CD1c-positive myeloid dendritic cell (primary cell): ENCODE data around the gene PTGFRN.
A peak's percentile ranks its signal among the peaks of the same experiment; 100 is the strongest.
"Not testable (repeated sequence)": the region's sequence is repeated elsewhere in the genome, so short reads cannot be mapped to it uniquely, and the experiment has no call there.

ENCODE experiments used
- DNase-seq: peaks from one replicate; pipeline ENCODE4 v3.0.0-alpha.2; 2016; ENCODE audit errors: extremely low spot score

PTGFRN gene

DNA sequence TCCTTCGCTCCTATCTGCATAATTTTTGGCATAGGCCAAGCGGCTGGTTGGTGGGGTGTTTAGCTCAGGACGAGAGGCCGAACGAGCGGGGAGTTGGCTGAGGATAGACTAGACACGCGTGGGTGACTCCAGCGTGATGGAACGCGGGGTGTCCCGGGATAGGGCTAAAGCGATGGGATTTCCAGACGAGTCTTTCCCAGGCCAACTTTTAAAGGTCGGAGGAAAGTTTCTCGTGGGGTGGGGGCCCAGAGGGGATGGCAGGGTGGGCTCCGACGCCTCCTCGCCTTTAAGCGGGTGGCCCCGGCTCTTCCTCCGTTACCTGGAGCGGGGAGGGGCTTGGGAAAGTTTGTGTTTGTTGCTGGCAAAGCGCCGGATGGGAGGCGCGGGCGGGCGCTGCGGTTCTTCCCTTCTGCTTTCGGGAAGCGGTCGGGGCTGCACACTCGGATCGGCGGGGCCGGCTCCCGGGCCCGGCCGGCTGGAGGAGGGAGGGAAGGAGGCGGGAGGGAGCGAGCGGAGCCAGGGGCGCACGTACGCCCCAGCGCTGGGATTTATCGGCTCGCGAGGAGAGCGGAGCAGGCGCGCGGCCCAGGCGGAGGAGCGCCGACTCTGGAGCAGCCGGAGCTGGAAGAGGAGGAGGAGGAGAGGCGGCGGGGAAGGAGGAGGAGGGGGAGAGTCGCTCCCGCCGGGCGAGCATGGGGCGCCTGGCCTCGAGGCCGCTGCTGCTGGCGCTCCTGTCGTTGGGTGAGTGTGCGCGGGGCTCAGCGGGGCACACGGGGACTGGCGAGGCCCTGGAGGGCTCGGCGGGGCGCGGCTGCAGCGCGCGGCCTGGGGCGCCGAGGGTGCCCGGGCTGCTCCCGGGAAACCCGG, at the start of gene PTGFRN:
PTGFRN (plus strand) TSS at position 405 of the 867 bp plus-strand sequence; CDS start at position 693, 288 bp downstream.
- DNase-seq, result peak; percentile 60

DNA sequence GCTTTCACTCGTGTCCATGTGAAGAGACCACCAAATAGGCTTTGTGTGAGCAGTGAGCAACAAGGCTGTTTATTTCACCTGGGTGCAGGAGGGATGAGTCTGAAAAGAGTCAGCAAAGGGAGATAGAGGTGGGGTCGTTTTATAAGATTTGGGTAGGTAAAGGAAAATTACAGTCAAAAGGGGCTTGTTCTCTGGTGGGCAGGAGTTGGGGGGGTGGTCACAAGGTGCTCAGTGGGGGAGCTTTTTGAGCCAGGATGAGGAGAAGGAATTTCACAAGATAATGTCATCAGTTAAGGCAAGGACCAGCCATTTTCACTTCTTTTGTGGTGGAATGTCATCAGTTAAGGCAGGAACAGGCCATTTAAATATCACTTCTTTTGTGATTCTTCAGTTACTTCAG, 49.5 kb upstream of the PTGFRN start:
- not testable (repeated sequence) for DNase-seq

DNA sequence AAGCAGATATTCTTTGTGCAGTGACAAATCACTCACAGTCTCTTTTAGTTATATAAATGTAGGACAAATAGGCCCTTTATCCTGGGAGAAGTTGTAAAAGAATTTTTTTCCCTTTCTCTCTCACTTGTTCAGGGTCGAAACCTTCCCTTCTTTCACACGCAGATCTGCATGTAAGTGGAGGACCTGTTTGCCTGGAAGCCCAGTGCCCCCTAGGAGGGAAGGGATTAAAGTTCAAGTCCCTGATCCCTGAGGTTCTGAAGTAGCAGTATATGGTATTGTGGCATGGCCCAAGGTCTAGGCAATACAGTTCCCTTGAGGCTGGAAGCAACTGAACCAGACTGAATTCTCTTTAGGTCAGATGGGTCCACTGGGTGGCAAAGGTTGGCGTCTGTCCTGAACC, 48.6 kb upstream of the PTGFRN start:
- DNase-seq, result no peak

DNA sequence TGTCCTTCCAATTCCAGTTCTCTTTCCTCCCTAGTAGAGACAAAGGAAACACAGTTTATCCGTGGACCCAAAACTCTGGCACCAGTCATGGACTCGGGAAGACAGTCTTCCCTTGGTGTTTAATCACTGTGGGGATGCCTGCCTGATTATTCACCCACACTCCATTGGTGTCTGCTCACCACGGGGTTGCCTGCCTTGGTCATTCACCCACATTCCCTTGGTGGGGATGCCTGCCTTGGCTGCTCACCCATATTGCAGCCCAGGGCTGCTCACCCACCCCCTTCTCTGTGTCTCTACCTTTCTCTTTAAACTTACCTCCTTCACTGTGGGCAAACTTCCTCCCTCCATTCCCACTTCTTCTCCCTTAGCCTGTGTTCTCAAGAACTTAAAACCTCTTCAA, 46.7 kb upstream of the PTGFRN start:
- not testable (repeated sequence) for DNase-seq

DNA sequence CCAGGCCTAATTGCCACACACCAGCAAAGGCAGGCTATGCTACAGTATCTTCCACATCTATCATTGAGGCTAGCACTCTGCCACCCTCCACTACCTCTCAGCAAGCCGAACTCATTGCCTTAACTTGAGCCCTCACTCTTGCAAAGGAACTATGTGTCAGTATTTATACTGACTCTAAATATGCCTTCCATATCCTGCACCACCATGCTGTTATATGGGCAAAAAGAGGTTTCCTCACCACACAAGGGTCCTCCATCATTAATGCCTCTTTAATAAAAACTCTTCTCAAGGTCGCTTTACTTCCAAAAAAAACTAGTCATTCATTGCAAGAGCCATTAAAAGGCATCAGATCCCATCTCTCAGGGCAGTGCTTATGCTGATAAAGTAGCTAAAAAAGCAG, 43.2 kb upstream of the PTGFRN start:
- DNase-seq, result not testable (repeated sequence)

GRCh38 chr1:116868385-116868784, 41.3 kb upstream of the PTGFRN start:
- DNase-seq, result no peak

DNA sequence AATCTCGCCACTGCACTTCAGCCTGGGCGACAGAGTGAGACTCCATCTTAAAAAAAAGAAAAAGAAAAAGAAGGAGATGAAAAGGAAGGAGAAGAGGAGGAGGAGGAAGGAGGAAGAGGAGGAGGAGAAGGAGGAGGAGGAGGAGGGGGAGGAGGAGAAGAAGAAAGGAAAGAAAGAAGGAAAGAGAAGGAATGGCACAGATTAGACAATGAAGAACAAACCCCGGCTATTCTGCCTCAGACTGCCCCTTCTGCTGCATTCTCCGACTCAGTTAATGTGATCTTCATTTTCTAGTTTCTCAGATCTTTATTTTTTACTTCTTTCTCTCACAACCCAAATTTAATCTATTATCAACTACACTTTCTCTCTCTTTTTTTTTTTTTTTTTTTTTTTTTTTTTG, 40.1 kb upstream of the PTGFRN start:
- no peak for DNase-seq

- DNase-seq, result no peak
Measured at GRCh38 chr1:116870300-116870699, 39.4 kb upstream of the PTGFRN start.

- no peak for DNase-seq
Measured at GRCh38 chr1:116871779-116872146, 38.0 kb upstream of the PTGFRN start.

GRCh38 chr1:116873680-116874271, 35.9 kb upstream of the PTGFRN start:
- DNase-seq, result no peak

DNA sequence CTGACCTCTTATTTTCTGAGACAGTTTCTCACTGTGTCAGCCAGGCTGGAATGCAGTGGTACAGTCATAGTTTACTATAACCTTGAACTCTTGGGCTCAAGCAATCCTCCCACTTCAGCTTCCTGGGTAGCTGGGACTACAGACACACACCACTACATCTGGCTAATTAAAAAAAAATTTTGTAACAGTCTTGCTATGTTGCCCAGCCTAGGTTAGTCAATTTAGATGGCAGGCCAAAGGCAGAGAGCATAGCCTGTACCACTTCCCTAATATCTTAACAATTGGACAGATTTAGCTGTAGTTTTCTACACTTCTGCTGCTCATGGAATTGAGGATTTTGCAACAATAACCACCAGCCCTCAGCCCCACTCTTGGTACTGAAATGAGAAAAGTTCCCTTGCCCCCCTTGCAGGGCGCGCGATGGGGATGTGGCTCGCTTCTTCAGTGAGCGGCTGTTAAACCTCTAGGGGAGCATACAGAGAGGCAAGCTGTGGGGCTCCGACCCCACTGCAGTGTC, 34.9 kb upstream of the PTGFRN start:
- peak; percentile 44 for DNase-seq

GRCh38 chr1:116875391-116875790, 34.3 kb upstream of the PTGFRN start:
- no peak for DNase-seq

DNA sequence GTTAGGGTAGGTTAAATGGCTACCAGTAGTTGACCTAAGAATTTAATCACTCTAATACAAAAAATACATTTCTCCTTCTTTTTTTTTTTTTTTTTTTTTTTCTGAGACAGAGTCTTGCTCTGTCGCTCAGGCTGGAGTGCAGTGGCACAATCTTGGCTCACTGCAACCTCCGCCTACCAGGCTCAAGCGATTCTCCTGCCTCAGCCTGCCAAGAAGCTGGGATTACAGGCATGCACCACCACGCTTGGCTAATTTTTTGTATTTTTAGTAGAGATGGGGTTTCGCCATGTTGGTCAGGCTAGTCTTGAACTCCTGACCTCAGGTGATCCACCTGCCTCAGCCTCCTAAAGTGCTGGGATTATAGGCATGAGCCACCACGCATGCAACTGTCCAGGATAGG, 33.8 kb upstream of the PTGFRN start:
- not testable (repeated sequence) for DNase-seq

DNA sequence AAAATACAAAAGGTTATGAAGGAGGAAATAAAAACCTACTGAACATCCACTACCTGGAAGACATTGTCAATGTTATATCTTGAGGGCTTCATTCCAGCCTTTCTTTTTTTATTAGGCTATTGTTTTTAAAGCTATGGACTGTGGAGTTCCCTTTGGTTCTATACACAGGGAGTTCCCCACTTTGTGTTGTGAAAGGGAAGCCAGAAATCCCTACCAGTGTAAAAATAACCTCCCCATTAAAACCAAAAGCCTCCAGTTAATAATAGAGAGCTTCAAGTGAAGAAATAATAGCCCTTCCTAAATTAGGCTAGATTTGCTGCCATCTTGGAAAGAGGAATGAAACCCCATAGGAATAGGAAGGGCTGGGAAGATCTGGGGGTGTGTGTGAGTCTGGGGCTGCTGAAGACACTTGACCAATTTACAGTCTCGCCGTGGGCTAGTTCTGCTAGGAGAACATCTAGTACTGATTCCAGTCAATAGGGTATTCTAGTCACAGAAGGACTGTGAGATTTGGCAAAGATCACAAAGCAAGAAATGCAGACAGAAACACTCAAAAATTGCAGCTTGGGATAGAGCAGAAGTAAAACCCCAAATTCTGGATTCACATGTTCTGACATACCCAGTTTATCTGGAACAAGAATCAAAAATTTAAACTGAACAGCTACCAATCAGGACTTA, 32.4 kb upstream of the PTGFRN start:
- peak; percentile 34 for DNase-seq

- DNase-seq, result peak; percentile 35
Measured at GRCh38 chr1:116878804-116879477, 30.8 kb upstream of the PTGFRN start.

DNA sequence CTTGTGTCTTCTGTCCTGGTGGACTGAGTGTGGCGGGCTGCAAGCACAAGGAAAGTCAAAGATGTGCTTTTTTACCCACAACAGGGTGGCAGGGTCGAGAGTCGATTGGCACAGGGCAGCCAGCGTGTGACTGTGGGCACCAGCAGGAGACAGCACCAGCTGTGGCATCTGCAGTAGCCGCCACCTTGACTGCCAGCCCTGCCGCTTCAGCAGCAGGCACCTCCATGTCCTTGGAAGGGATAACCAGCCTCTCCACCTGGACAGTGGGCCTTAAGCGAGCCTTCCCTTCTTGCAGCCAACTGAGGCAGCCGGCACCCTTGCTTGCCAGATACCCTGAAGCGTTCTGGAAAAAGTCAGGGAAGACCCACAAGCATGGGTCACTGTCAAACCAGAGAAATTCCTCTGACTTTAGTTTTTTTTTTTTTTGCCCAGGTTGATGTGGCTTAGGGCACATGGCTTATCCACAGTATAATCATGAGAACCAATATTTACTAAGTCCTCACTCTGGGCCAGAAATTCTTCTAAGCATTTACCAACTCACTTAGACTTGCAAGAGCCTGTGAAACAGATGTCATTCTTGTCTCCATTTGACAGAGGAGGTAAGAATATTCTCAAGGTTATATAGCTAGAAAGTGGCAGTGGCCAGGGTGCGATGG, 30.1 kb upstream of the PTGFRN start:
- no peak for DNase-seq

DNA sequence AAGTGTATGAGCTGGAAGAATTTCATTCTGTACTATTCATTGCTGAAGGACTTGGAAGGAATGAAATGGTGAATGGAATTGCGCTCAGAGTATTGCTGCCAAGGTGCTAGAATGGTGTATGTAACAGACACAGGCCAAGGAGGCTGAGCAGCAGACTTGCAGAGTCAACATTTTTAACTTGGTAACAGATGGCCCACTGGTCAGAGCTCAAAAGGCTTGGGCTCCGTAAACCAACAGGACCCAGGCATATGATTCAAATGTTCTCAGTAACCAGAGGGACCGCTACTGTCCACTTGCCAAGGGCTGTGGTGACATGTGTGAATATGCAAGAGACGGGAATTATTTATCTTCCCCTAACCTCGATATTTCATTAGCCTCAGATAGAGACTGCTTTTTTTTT, 28.8 kb upstream of the PTGFRN start:
- DNase-seq, result no peak

GRCh38 chr1:116881879-116882520, 27.7 kb upstream of the PTGFRN start:
- peak; percentile 87 for DNase-seq

DNA sequence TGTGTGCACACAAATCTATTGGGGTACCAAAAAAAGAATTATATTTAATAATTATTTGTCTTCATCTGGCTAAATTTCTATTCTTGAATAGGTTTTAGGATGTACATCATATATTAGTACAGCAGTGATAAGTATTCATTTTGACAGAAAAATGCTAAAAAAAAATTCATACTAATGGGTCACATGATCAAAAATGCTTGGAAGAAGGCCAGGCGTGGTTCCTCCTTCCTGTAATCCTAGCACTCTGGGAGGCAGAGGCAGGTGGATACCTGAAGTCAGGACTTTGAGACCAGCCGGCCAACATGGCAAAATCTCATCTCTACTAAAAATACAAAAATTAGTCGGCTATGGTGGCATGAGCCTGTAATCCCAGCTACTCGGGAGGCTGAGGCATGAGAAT, 26.9 kb upstream of the PTGFRN start:
- no peak for DNase-seq

DNA sequence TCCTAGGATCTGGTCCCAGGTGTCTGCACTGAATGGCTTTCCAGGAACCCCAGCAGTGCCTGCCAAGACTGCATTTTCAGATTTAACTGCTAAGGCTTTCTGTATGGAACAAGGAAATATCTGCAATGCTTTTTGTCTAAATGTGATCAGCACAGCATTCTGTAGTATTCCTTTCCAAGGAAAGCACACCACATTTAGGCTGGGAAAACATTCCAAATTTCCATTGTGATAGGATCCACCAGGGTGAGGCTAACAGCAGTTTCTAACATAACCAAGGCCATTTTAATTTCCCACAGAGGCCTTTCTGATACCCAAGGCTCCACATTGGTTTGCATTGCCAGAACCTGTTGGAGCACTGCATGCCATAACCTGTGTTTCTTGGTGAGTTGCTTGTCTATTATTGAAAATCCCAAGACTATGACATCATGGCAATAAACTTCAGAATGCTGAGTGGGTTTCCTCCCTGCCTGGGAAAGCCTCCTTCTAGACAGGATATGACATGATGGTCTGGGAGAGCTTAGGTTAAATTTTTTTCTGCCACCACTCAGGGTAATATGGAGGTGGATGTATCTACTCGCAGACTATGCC, 23.3 kb upstream of the PTGFRN start:
- no peak for DNase-seq

DNA sequence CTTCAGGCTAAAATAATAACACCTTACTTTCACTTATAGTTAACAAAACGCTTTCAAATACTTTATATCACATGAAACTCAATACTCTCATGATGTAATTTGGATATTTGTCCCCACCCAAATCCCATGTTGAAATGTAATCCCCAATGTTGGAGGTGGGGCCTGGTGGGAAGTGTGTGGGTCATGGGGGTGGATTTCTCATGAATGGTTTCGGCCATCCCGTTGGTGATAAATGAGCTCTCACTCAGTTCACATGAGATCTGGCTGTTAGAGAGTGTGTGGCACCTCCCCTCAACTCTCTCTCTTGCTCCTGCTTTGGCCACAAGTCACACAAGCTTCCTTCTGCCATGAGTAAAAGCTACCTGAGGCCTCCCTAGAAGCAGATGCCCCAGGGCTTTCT, 22.5 kb upstream of the PTGFRN start:
- no peak for DNase-seq
